ENCODE results near the gene AFG1L.

DNA sequence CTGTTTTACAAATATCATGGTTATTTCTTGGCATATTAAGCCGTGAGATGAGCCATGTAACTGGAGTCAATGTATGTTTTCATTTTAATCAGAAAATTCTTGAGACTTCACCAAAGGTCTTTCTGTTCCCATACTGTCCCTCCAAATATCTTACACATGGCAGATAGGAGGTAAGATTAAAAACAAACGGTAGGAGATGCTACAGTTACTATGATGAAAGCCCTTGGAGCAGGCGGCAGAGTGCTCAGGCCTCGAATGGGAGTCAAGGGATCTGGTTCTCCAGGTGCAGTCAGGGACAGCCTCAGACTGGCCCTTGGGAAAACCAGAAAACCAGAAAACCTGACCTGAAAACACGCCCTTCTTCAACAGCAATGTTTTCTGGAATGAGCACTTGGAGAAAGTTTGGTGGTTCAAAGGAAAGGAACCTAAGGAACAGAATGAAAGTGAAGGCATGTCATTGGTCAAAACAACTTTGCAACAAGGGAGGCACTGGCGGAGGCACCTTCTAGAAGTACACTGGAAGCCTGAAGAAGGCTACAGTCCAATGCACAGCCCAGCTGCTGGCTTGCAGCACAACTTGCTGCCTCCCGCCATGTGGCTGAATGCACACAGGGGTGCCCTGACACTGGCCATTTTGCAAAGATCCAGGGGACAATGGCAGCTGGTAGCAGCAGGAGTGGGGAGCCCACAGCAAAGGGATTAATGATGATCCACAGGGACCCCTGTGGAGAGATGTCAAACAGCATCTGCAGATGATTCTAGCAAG lies 248.5 kb downstream of the AFG1L start:
- TF ChIP-seq POLR2AphosphoS5 (IDR thresholded peaks at IDR 0.05; ENCODE audit: low read depth, low read length): no peak
- TF ChIP-seq TAF1 (IDR thresholded peaks at IDR 0.05; ENCODE audit: low read depth, low read length): no peak
- no peak for TF ChIP-seq POLR2A (IDR thresholded peaks at IDR 0.05; ENCODE audit: low read depth, low read length)
- no peak for TF ChIP-seq POU2F2 (IDR thresholded peaks at IDR 0.05; ENCODE audit: low read depth, low read length)
- no peak for TF ChIP-seq SPI1 (IDR thresholded peaks at IDR 0.05; ENCODE audit: low read depth, low read length)

Data from GM12891 (cell line).